ENCODE measurements around the gene AP5M1. TPM values are rescaled to one million over a fixed set of nuclear protein-coding genes. Genes with fewer than 3 reads are reported as not detected.

Gene AP5M1
- total RNA-seq, 1 experiment from 2014 or later = 41.3 TPM

- intact Hi-C loops (cut with micrococcal nuclease) = no loop called here
- H3K4me2 ChIP-seq (ENCODE audit: low read length) = peak overlapping the region; percentile 39
- peaks cover 26% of the 10 kb centered on the region for H3K4me1 ChIP-seq (ENCODE audit: insufficient read depth, low read length)
- TF ChIP-seq CTCF (conservative IDR thresholded peaks at IDR 0.05; ENCODE audit: low read depth, low read length) (no peak), EZH2 (IDR thresholded peaks at IDR 0.05; ENCODE audit: low read length, unreplicated experiment) (no peak), EZH2phosphoT487 (IDR thresholded peaks at IDR 0.05; ENCODE audit: borderline replicate concordance, low read length) (no peak)
- no TSS peak for BruUV-seq (replicated peaks)
- H3K79me2 ChIP-seq (ENCODE audit: low read length) = peaks cover 97% of the 10 kb centered on the region
- POLR2A ChIA-PET (ENCODE audit: unreplicated experiment) = interaction anchor here (0.6 kb wide), 1 partner anchor 22 kb away, joined by 4 read pairs; no protein-coding TSS in a partner anchor
- H3K4me3 ChIP-seq (ENCODE audit: low read length) = peak overlapping the region; percentile 10; the same call in 1 of the 2 replicates
- no peaks in the 10 kb centered on the region for H3K9me2 ChIP-seq (replicated peaks; ENCODE audit: low read length)
- H3K27ac ChIP-seq (ENCODE audit: low read length) = no peak overlapping the region
- H4K20me1 ChIP-seq (ENCODE audit: low read length) = peaks cover 42% of the 10 kb centered on the region
- no peak overlapping the region for H2AFZ ChIP-seq (ENCODE audit: low read length)
- DNase-seq = peak; percentile 26
- H3K36me3 ChIP-seq (ENCODE audit: low read depth, low read length) = no peaks in the 10 kb centered on the region
- no peaks in the 10 kb centered on the region for H3F3A ChIP-seq (ENCODE audit: low read length, unreplicated experiment)
- no peak for ATAC-seq
- H3K9ac ChIP-seq (ENCODE audit: low read length) = no peak overlapping the region
- no peaks in the 10 kb centered on the region for H3K9me3 ChIP-seq (ENCODE audit: low read length)
- CTCF ChIA-PET = no interaction called here
- H3K27me3 ChIP-seq (ENCODE audit: low read length) = no peaks in the 10 kb centered on the region
Measured at GRCh38 chr14:57266065-57266464, 2.7 kb upstream of the AP5M1 start.

- Histone ChIP-seq H3K27me3 (ENCODE audit: low read length) (no peaks in the 10 kb centered on the region), H3K36me3 (ENCODE audit: low read depth, low read length) (peaks cover 36% of the 10 kb centered on the region), H4K20me1 (ENCODE audit: low read length) (peaks cover 14% of the 10 kb centered on the region; the same call in 1 of the 2 replicates), H3K27ac (ENCODE audit: low read length) (no peak overlapping the region), H2AFZ (ENCODE audit: low read length) (no peak overlapping the region), H3K4me1 (ENCODE audit: insufficient read depth, low read length) (peaks cover 24% of the 10 kb centered on the region), H3K4me2 (ENCODE audit: low read length) (no peak overlapping the region), H3K9me3 (ENCODE audit: low read length) (no peaks in the 10 kb centered on the region), H3K4me3 (ENCODE audit: low read length) (no peak overlapping the region), H3K79me2 (ENCODE audit: low read length) (peaks cover 70% of the 10 kb centered on the region), H3K9ac (ENCODE audit: low read length) (no peak overlapping the region), H3F3A (ENCODE audit: low read length, unreplicated experiment) (no peaks in the 10 kb centered on the region), H3K9me2 (replicated peaks; ENCODE audit: low read length) (no peaks in the 10 kb centered on the region)
- ChIA-PET CTCF (no interaction called here), POLR2A (ENCODE audit: unreplicated experiment) (no interaction called here)
- intact Hi-C loops (cut with micrococcal nuclease) = no loop called here
- DNase-seq = no peak
- no peak for ATAC-seq
- no peak for TF ChIP-seq EZH2phosphoT487 (IDR thresholded peaks at IDR 0.05; ENCODE audit: borderline replicate concordance, low read length)
- no peak for TF ChIP-seq EZH2 (IDR thresholded peaks at IDR 0.05; ENCODE audit: low read length, unreplicated experiment)
- TF ChIP-seq CTCF (conservative IDR thresholded peaks at IDR 0.05; ENCODE audit: low read depth, low read length) = no peak
- BruUV-seq (replicated peaks) = no TSS peak
Measured at GRCh38 chr14:57273236-57273635, 4.5 kb downstream of the AP5M1 start.

- ATAC-seq (no peak), DNase-seq (no peak)
- Histone ChIP-seq H4K20me1 (ENCODE audit: low read length) (peaks cover 14% of the 10 kb centered on the region; the same call in 1 of the 2 replicates), H3K27ac (ENCODE audit: low read length) (no peak overlapping the region), H3K79me2 (ENCODE audit: low read length) (peaks cover 57% of the 10 kb centered on the region), H3F3A (ENCODE audit: low read length, unreplicated experiment) (no peaks in the 10 kb centered on the region), H3K9me2 (replicated peaks; ENCODE audit: low read length) (no peaks in the 10 kb centered on the region), H2AFZ (ENCODE audit: low read length) (no peak overlapping the region), H3K9me3 (ENCODE audit: low read length) (no peaks in the 10 kb centered on the region), H3K4me1 (ENCODE audit: insufficient read depth, low read length) (peaks cover 24% of the 10 kb centered on the region), H3K9ac (ENCODE audit: low read length) (no peak overlapping the region), H3K4me2 (ENCODE audit: low read length) (no peak overlapping the region), H3K4me3 (ENCODE audit: low read length) (no peak overlapping the region), H3K27me3 (ENCODE audit: low read length) (no peaks in the 10 kb centered on the region), H3K36me3 (ENCODE audit: low read depth, low read length) (peaks cover 41% of the 10 kb centered on the region)
- intact Hi-C loops (cut with micrococcal nuclease) = no loop called here
- TF ChIP-seq EZH2phosphoT487 (IDR thresholded peaks at IDR 0.05; ENCODE audit: borderline replicate concordance, low read length) = no peak
- no peak for TF ChIP-seq CTCF (conservative IDR thresholded peaks at IDR 0.05; ENCODE audit: low read depth, low read length)
- no peak for TF ChIP-seq EZH2 (IDR thresholded peaks at IDR 0.05; ENCODE audit: low read length, unreplicated experiment)
- ChIA-PET POLR2A (ENCODE audit: unreplicated experiment) (no interaction called here), CTCF (no interaction called here)
- BruUV-seq (replicated peaks) = no TSS peak
Measured at GRCh38 chr14:57274551-57274950, 5.8 kb downstream of the AP5M1 start.

All from PC-3 (cell line).